Hematopoietic multipotent progenitor cell treated with erythropoietin and hydrocortisone succinate and interleukin-3 and kit ligand, for 8 days (in vitro differentiated cells): ENCODE results near the gene MAP3K14.

Experiments used
- DNase-seq: peaks from one replicate; pipeline ENCODE4 v3.0.0-alpha.2; 2015

MAP3K14 gene

GRCh38 chr17:45338023-45338781 is 21.4 kb upstream of the MAP3K14 start:
- DNase-seq, result no peak

DNA sequence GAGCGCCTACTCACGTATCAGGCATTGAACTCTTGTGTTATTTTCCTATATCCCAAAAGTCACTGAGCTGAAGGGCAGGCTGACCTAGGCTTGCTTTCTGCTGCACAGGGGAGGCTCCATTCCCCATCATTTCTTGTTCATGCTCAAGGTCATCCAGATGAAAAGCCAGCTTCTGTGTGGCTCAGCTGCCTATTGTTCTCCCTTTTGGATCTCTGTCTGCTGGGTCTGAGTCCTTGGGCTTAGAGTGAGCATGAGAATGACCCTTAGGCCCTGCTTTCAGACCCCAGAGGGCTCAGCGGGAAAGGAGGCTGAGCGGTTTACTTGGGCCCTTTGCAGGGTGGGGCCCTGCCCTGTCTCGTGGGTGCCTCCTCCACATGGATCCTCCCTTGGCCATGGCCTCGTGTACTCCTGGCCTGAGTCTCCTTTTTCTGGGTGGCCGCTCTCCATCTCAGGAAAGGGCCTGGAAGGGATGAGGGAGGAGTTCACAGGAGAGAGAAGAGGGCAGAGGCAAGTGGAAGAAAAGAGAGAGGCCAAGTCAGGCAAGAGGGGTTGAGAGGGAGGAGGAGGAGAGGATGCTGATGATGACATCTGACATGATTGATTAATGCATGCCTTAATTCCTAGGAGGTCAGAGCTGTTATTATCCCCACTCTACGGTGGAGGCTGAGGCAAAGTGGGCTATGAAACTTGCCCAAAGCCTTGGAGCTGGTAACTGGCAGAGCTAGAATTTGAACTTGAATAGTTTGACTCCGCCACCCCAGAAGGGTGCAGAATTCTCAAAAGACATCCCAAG is 19.8 kb upstream of the MAP3K14 start:
- no peak for DNase-seq

GRCh38 chr17:45335721-45336120 is 18.9 kb upstream of the MAP3K14 start:
- no peak for DNase-seq

DNA sequence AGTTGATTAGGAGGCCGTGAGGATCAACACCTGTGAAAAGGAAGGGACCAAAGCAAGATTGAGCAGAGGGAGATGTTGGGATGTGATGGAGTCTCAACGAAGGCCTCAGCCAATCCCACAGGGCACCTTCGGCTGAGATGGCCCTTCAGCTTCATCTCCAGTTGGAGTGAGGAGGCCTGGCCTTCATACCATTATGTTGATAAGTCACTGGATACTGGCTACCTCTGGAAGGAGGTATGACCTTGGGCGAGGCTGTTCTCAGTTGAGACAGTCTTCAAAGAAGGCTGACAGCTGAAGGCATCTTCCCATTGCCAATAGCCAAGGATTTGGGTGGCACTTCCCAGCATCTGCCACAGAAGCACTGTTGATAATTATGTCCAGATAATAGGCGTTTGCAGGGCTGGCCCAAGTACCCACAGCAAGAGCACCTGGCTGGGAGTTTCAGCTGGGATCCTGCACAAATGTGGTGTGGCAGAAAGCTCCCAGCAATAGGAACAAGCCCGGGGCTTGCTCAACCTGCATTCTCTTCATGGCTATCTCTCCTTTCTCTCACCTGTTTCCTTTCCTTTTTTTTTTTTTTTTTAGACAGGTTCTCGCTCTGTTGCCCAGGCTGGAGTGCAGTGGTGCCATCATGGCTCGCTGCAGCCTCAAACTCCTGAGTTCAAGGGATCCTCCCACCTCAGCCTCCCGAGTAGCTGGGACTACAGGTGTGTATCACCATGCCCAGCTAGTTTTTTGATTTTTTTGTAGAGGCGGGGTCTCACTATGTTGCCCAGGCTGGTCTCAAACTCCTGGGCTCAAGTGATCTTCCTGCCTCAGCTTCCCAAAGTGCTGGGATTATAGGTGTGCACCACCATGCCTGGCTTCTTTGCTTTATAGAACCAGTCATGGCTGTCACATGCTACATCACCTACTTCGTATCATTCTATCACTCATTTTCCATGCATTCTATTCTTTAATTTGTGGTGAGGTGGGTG is 18.2 kb upstream of the MAP3K14 start:
- DNase-seq, result no peak

GRCh38 chr17:45334231-45334630 is 17.4 kb upstream of the MAP3K14 start:
- no peak for DNase-seq

- DNase-seq, result no peak
Measured at GRCh38 chr17:45333702-45334092, 16.9 kb upstream of the MAP3K14 start.

- peak; percentile 80 for DNase-seq
Measured at GRCh38 chr17:45332989-45333701, 16.3 kb upstream of the MAP3K14 start.

GRCh38 chr17:45332505-45332904 is 15.7 kb upstream of the MAP3K14 start:
- DNase-seq, result no peak

GRCh38 chr17:45326626-45327025 is 9.8 kb upstream of the MAP3K14 start:
- no peak for DNase-seq

DNA sequence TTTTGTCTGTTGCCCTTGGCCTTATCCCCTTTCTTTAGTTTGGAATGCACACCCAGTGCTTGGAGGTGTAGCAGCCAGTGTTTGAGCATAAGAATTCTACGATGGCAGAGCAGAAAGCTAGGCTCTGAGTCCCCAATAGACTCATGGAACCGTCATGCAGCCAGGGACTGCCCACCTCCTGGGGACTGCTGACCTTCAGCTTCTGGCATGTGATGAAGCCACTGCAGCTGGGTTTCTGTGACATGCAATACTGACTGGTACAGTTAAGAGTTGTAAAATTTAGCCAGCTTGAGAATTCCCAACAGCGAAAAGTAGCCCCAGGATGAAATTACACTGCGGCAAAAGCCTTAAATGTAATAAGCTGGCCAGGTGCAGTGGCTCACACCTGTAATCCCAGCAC is 9.0 kb upstream of the MAP3K14 start:
- DNase-seq, result no peak

DNA sequence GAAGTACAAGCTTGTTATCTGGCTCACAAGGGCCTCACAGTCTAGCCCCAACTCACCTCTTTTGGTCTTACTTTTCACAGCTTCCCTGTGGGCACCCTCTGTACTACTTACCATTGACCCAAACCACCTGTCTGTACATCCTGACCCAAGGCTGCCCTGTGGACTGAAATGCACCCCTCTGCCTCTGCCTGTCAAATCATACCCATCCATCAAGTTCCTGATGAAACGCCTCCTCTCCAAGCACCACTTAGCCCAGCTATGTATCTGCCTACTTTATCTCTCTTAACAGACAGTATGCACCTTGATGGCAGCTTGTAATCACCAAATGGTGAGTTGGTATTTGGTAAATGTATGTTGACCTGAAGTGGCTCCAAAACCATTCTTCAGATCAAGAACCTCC is 7.5 kb upstream of the MAP3K14 start:
- no peak for DNase-seq

DNA sequence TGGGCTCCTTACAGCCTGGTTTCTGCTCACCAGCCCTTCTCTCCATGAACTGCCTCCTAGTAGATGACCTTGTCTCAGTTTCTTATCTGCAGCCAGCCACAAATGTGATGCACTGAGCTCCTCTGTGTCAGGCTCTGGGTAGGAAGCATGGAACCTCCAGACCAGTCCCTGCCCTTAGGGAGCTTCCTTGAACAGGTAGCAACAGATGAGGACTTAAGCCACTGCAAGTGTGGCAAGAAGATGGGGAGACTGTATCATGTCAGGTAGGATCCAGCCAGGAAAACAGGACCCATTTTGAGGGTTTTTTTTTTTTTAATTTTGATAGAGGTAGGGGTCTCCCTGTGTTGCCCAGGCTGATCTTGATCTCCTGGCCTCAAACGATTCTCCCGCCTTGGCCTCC is 5.3 kb upstream of the MAP3K14 start:
- no peak for DNase-seq

GRCh38 chr17:45320931-45321461 is 4.2 kb upstream of the MAP3K14 start:
- DNase-seq, result peak; percentile 41

DNA sequence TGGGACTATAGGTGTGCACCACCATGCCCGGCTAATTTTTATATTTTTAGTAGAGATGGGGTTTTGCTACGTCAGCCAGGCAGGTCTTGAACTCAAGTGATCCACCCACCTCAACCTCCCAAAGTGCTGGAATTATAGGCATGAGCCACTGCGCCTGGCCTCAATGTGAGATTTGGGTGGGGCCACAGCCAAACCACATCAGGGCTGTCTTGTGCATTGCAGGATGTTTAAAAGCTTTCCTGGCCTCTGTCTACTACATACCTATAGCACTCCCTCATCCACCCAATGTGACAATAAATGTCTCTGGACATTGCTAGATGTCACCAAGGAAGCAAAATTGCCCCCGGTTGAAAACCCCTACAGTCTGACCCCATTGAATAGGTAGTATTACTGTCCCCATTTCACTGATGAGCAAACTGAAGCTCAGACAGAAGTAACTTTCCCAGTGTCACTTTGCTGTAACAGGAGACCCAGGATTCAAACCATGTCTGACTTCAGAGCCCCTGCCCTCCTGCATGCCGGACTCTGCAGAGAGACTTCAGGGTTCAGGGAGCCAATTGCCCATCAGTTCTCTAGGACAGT is 3.6 kb upstream of the MAP3K14 start:
- DNase-seq, result no peak

- DNase-seq, result no peak
Measured at GRCh38 chr17:45319239-45319703, 2.5 kb upstream of the MAP3K14 start.

DNA sequence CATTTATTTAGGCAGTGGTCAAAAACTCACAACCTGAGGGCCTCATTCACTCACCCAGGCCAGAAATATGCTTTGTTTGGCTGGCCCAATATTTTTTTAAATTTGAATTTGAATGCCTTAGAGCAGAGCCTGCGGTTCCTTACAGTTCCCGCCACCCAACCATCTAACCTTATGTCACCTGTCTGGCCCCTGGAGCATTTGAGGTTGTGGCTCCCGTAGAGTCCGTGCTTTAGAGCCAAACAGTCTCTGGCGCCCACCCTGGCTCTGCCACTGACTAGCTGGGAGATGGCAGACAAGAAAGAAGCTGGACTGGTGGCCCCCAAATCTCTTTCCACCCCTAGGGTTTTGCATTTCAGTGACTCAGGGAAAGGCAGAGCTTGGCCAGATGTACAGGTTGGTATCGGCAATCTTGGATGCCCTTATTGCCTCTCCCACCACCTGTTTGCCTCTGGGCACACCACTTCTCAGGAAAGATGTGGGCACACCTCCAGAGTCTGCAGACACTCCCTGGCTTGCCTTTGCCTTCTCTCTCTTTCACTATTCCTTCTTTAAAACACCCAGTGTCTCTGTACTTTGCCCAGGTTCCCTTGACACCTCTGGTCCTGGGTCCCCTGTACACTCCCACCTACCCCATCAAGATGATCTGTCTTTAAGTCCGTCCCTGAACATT is 1.9 kb upstream of the MAP3K14 start:
- no peak for DNase-seq

DNA sequence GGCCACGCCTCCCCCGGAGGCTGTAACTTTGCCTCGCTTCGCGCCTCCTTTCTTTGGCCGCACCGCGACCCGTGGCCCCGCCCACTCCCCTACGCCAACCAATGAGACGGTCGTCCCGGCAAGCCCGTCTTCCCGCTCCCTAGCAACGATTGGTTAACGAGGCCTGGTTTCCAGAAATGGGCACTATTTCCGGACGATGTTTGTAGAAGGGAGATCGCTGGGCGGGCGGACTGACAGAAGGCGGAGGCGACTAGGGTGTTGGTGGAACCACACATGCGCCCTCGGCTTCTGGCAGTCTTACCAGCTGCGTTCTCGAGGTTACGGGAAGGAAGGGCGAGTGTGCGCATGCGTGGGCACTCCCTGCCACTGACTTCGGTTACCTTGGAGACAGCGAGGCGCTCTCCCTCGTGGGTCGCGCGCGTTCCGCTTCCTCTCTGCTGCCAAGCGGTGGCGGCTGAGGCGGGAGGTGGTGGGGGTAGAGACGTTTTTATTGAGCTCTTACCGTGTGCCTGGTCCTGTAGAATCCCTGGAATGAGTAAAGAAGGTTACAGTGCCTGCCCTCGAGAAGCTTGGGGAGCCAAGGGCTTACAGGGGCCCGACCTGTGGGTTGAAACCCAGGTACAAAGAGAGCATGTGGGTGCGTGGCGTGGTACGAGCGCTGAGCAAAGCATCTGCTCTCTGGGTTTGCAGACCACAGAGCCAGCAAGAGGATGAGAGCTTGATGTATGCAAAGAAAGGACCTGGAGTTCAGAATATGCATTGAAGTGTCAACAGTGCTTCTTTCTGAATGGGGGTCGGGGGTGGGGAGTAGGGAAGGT is 500 bp upstream of the MAP3K14 start:
- DNase-seq, result peak; percentile 100

DNA sequence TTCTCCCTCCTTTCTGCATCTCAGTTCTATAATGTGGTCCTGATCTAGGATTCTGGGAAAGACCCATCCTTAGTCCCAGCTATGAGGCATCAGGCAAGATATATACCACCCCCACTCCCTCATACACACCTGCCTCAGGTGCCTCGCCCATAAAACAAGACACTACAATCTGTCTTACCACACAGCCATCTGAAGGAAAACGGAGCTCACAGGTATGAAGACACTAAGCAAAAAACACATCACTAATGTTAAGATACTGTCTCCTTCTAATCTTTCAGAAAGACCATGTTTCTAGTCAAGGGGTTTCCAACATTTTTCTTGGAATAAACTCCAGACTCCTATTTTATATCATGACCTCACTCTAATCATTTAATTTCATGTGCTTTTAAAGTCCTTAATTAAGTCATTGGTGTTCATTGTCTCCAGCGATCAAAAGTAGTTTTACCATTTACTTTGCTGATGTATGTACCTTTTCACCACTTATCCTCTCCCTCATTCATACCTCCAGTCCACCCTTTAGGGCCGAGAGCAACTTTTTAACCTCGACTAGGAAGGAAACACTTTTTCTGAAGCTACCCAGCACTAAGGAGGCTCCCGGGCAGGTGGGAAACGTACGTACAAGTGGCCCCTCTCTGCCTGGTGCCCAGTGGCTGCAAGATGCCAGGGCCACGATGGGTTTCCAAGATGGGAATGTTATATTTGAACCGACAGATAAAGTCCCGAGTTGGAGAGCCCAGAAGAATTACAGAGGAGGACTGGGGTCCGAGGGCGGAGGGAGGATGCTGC is 979 bp downstream of the MAP3K14 start:
- DNase-seq, result no peak
